HepG2 (cell line): ENCODE measurements around the gene BCAM. TPM values are rescaled to one million over a fixed set of nuclear protein-coding genes. Genes with fewer than 3 reads are reported as not detected.

Source experiments
- AHR ChIP-seq: IDR thresholded peaks from 2 replicates; pipeline ENCODE4 v1.6.1; 2018; ENCODE audit warnings: missing genetic modification reagents, missing compliant biosample characterization
- FOXA3 ChIP-seq: IDR thresholded peaks from 2 replicates; pipeline ENCODE4 v1.6.1; 2016; ENCODE audit warnings: missing genetic modification reagents, missing compliant biosample characterization
- FOXO1 ChIP-seq: sonication (generic); formaldehyde crosslinking; IDR thresholded peaks from 2 replicates; pipeline ENCODE4 v1.4.0; 2020; ENCODE audit warnings: missing genetic modification reagents
- KLF9 ChIP-seq: IDR thresholded peaks from 2 replicates; pipeline ENCODE4 v1.6.1; 2016; ENCODE audit warnings: low read depth
- MED1 ChIP-seq: sonication (generic); formaldehyde crosslinking; IDR thresholded peaks from 2 replicates; pipeline ENCODE4 v1.4.0; 2020; ENCODE audit warnings: missing genetic modification reagents
- NR2F1 ChIP-seq, 2 experiments: fragments of 450-650 bp in 1 of 2; formaldehyde crosslinking in 1 of 2; IDR thresholded peaks; 2 replicates each; pipeline versions ENCODE4 v1.5.0 to v1.6.1; 2016 to 2020; ENCODE audit warnings: mild to moderate bottlenecking in 1 of 2, missing compliant biosample characterization in 1 of 2, missing genetic modification reagents in 1 of 2, moderate library complexity in 1 of 2
- ZKSCAN8 ChIP-seq: IDR thresholded peaks from 2 replicates; pipeline ENCODE4 v1.6.1; 2016; ENCODE audit warnings: borderline replicate concordance, missing genetic modification reagents, missing compliant biosample characterization
- ZMYM3 ChIP-seq: sonication (generic); formaldehyde crosslinking; IDR thresholded peaks from 2 replicates; pipeline ENCODE4 v1.5.1; 2020; ENCODE audit warnings: mild to moderate bottlenecking, missing genetic modification reagents
- ZNF138 ChIP-seq: sonication (generic); formaldehyde crosslinking; IDR thresholded peaks from 2 replicates; pipeline ENCODE4 v1.5.0; 2020; ENCODE audit warnings: mild to moderate bottlenecking, low read depth, missing genetic modification reagents
- ZNF160 ChIP-seq: sonication (generic); formaldehyde crosslinking; IDR thresholded peaks from 2 replicates; pipeline ENCODE4 v1.8.0; 2022; ENCODE audit warnings: mild to moderate bottlenecking, inconsistent platforms, missing genetic modification reagents
- ZNF75D ChIP-seq: sonication (generic); formaldehyde crosslinking; IDR thresholded peaks from 2 replicates; pipeline ENCODE4 v1.8.1; 2023; ENCODE audit warnings: missing genetic modification reagents, mild to moderate bottlenecking, borderline replicate concordance
- polyA plus RNA-seq, 8 experiments: library from polyadenylated mRNA; depleted of rRNA in 3 of 8; stranded (reverse) in 7 of 8; unstranded in 1 of 8; fragments of >200 nt; fragmentation: Illumina TruSeq in 4 of 8; extraction: Trizol in 4 of 8; gene quantifications; 2 replicates each; pipeline versions ENCODE4 v1.2.1 to v1.2.3, GENCODE V29; 2011 to 2016; ENCODE audit warnings: low read depth in 4 of 8, missing spikeins in 1 of 8, mixed read lengths in 1 of 8; ENCODE audit not compliant: insufficient read depth in 1 of 8
- total RNA-seq, 5 experiments: library from RNA; depleted of rRNA; stranded (reverse); fragments of >200 nt; fragmentation: Illumina TruSeq; extraction: Trizol; gene quantifications; 2 replicates each; pipeline ENCODE4 v1.2.3, GENCODE V29; 2016; ENCODE audit warnings: low read depth in 1 of 5
- TF ChIP-seq, protein P1 (sequence below): IDR thresholded peaks from 2 replicates; pipeline ENCODE4 v1.6.1; 2016; ENCODE audit warnings: low read depth
- TF ChIP-seq, protein P2 (sequence below): IDR thresholded peaks from 2 replicates; pipeline ENCODE4 v1.6.1; 2016; ENCODE audit warnings: missing biosample characterization, missing genetic modification reagents, low read depth
- TF ChIP-seq, protein P3 (sequence below): sonication (generic); formaldehyde crosslinking; IDR thresholded peaks from 2 replicates; pipeline ENCODE4 v1.4.0; 2020; ENCODE audit warnings: missing genetic modification reagents, borderline replicate concordance
- TF ChIP-seq, protein P4 (sequence below): sonication (generic); formaldehyde crosslinking; IDR thresholded peaks from 2 replicates; pipeline ENCODE4 v1.5.1; 2020; ENCODE audit warnings: missing genetic modification reagents, mild to moderate bottlenecking, borderline replicate concordance
- TF ChIP-seq, protein P5 (sequence below): sonication (generic); formaldehyde crosslinking; conservative IDR thresholded peaks from 2 replicates; pipeline ENCODE4 v1.4.0; 2020; ENCODE audit warnings: missing genetic modification reagents

Gene BCAM
- total and polyA plus RNA-seq, 2 of the 13 experiments (the other 11 are each of a cell fraction or from before 2014, with no cell fraction given), result 51.2 to 62.7 TPM

DNA sequence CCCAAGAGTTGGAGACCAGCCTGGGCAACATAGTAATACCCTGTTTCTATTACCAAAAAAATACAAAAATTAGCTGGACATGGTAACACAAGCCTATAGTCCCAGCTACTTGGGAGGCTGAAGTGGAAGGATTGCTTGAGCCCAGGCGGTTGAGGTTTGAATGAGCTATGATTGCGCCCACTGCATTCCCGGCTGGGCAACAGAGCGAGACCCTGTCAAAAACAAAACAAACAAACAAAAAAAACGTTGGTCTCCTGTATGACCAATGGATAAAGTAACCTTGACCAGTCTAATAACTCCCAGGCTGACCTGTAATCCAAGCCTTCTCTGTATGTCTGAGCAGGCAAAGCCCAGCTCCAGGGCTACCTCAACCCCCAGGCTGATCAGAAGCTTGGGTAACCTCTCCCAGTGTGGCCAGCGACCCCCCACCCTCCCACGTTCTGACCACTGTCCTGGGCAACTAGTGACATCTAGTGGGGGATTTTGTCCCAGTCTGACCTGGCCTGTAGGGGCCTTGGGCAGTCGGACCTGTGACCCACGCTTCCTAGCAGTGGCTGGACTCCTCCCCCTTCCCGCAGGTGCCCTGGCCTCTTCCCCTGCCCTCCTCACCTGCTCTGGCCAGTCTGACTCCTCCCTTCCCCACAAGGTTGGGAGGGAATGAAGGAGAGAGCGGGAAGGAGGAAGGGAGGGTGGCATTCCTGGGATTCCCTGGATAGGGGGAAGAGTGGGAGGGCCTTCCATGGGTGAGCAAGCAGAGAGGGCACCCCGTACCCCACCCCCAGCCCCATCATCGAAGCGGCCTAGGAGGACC, 1.0 kb upstream of the BCAM start (continued):
- TF ChIP-seq ZKSCAN8 (CRISPR knock-in tag) (0 out of 2 replicates have a peak, but pooled peaks have one; percentile 33), FOXO1 (CRISPR knock-in tag) (0 out of 2 replicates have a peak, but pooled peaks have one; percentile 57), ZNF75D (CRISPR knock-in tag) (no peak), KLF9 (CRISPR knock-in tag) (0 out of 2 replicates have a peak, but pooled peaks have one; percentile 54), ZNF138 (CRISPR knock-in tag) (no peak), NR2F1 (CRISPR knock-in tag; IDR thresholded peaks at IDR 0.05) (peak in 1 of 2 experiments; percentile 46; a peak in 1 of 4 replicates), FOXA3 (CRISPR knock-in tag) (peak; percentile 26; the same call in 1 of the 2 replicates), MED1 (CRISPR knock-in tag) (peak; percentile 52), AHR (CRISPR knock-in tag) (peak; percentile 38; the same call in 1 of the 2 replicates), ZMYM3 (CRISPR knock-in tag) (peak; percentile 63; the same call in 1 of the 2 replicates), ZNF160 (CRISPR knock-in tag) (peak; percentile 21; the same call in 1 of the 2 replicates)
- TF ChIP-seq, protein P1, sequence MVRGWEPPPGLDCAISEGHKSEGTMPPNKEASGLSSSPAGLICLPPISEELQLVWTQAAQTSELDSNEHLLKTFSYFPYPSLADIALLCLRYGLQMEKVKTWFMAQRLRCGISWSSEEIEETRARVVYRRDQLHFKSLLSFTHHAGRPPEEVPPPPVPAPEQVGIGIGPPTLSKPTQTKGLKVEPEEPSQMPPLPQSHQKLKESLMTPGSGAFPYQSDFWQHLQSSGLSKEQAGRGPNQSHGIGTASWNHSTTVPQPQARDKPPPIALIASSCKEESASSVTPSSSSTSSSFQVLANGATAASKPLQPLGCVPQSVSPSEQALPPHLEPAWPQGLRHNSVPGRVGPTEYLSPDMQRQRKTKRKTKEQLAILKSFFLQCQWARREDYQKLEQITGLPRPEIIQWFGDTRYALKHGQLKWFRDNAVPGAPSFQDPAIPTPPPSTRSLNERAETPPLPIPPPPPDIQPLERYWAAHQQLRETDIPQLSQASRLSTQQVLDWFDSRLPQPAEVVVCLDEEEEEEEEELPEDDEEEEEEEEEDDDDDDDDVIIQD (CRISPR knock-in tag), result no peak; the same call in 1 of the 2 replicates
- TF ChIP-seq, protein P2, sequence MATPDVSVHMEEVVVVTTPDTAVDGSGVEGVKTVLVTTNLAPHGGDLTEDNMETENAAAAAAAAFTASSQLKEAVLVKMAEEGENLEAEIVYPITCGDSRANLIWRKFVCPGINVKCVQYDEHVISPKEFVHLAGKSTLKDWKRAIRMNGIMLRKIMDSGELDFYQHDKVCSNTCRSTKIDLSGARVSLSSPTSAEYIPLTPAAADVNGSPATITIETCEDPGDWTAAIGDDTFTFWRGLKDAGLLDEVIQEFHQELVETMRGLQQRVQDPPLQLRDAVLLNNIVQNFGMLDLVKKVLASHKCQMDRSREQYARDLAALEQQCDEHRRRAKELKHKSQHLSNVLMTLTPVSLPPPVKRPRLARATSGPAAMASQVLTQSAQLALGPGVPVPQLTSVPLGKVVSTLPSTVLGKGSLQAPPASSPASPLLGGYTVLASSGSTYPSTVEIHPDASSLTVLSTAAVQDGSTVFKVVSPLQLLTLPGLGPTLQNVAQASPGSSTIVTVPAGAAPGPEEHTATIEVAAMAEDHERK (CRISPR knock-in tag), result no peak
- TF ChIP-seq, protein P3, sequence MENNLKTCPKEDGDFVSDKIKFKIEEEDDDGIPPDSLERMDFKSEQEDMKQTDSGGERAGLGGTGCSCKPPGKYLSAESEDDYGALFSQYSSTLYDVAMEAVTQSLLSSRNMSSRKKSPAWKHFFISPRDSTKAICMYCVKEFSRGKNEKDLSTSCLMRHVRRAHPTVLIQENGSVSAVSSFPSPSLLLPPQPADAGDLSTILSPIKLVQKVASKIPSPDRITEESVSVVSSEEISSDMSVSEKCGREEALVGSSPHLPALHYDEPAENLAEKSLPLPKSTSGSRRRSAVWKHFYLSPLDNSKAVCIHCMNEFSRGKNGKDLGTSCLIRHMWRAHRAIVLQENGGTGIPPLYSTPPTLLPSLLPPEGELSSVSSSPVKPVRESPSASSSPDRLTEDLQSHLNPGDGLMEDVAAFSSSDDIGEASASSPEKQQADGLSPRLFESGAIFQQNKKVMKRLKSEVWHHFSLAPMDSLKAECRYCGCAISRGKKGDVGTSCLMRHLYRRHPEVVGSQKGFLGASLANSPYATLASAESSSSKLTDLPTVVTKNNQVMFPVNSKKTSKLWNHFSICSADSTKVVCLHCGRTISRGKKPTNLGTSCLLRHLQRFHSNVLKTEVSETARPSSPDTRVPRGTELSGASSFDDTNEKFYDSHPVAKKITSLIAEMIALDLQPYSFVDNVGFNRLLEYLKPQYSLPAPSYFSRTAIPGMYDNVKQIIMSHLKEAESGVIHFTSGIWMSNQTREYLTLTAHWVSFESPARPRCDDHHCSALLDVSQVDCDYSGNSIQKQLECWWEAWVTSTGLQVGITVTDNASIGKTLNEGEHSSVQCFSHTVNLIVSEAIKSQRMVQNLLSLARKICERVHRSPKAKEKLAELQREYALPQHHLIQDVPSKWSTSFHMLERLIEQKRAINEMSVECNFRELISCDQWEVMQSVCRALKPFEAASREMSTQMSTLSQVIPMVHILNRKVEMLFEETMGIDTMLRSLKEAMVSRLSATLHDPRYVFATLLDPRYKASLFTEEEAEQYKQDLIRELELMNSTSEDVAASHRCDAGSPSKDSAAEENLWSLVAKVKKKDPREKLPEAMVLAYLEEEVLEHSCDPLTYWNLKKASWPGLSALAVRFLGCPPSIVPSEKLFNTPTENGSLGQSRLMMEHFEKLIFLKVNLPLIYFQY (CRISPR knock-in tag), result peak; percentile 30; the same call in 1 of the 2 replicates
- TF ChIP-seq, protein P4, sequence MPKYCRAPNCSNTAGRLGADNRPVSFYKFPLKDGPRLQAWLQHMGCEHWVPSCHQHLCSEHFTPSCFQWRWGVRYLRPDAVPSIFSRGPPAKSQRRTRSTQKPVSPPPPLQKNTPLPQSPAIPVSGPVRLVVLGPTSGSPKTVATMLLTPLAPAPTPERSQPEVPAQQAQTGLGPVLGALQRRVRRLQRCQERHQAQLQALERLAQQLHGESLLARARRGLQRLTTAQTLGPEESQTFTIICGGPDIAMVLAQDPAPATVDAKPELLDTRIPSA (CRISPR knock-in tag), result no peak
- TF ChIP-seq, protein P5, sequence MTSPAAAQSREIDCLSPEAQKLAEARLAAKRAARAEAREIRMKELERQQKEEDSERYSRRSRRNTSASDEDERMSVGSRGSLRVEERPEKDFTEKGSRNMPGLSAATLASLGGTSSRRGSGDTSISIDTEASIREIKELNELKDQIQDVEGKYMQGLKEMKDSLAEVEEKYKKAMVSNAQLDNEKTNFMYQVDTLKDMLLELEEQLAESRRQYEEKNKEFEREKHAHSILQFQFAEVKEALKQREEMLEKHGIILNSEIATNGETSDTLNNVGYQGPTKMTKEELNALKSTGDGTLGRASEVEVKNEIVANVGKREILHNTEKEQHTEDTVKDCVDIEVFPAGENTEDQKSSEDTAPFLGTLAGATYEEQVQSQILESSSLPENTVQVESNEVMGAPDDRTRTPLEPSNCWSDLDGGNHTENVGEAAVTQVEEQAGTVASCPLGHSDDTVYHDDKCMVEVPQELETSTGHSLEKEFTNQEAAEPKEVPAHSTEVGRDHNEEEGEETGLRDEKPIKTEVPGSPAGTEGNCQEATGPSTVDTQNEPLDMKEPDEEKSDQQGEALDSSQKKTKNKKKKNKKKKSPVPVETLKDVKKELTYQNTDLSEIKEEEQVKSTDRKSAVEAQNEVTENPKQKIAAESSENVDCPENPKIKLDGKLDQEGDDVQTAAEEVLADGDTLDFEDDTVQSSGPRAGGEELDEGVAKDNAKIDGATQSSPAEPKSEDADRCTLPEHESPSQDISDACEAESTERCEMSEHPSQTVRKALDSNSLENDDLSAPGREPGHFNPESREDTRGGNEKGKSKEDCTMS (CRISPR knock-in tag), result no peak
